CD14-positive monocyte (primary cell): ENCODE measurements around the gene PTAR1. TPM values are rescaled to one million over a fixed set of nuclear protein-coding genes. Genes with fewer than 3 reads are reported as not detected.

Experiments used
- DNase-seq, 3 donors: peaks; one replicate each; pipeline ENCODE4 v3.0.0-alpha.2; 2011 to 2022
- H2AFZ ChIP-seq: 2 replicates; pipeline ENCODE4 v1.6.0; 2012; ENCODE audit warnings: mild to moderate bottlenecking, low read depth, low read length, inconsistent platforms; ENCODE audit not compliant: insufficient read depth, poor library complexity, severe bottlenecking
- H3K27ac ChIP-seq, 2 donors: 1 replicate in 1 of 2; 2 replicates in 1 of 2; pipeline ENCODE4 v1.5.1; 2012 to 2013; ENCODE audit warnings: low read length in 2 of 2, control low read depth in 1 of 2, inconsistent platforms in 1 of 2, low read depth in 1 of 2, mild to moderate bottlenecking in 1 of 2
- H3K27me3 ChIP-seq, 2 donors: one replicate each; pipeline versions ENCODE4 v1.6.0 to v1.6.1; 2011 to 2013; ENCODE audit warnings: low read length in 2 of 2; ENCODE audit not compliant: control insufficient read depth in 2 of 2, insufficient read depth in 2 of 2
- H3K36me3 ChIP-seq, 2 donors: replicated peaks in 1 of 2; 1 replicate in 1 of 2; 2 replicates in 1 of 2; pipeline versions ENCODE4 v1.5.1 to v1.6.1; 2012 to 2013; ENCODE audit warnings: low read length in 2 of 2, control low read depth in 1 of 2, inconsistent platforms in 1 of 2, mild to moderate bottlenecking in 1 of 2; ENCODE audit not compliant: insufficient read depth in 2 of 2, control insufficient read depth in 1 of 2
- H3K4me1 ChIP-seq, 2 donors: 1 replicate in 1 of 2; 2 replicates in 1 of 2; pipeline versions ENCODE4 v1.5.1 to v1.6.1; 2012 to 2013; ENCODE audit warnings: low read length in 2 of 2, control low read depth in 1 of 2, inconsistent platforms in 1 of 2, mild to moderate bottlenecking in 1 of 2, moderate library complexity in 1 of 2; ENCODE audit not compliant: insufficient read depth in 2 of 2, control insufficient read depth in 1 of 2
- H3K4me2 ChIP-seq: replicated peaks from 2 replicates; pipeline ENCODE3; 2012; ENCODE audit warnings: low read length, moderate library complexity, mild to moderate bottlenecking; ENCODE audit not compliant: poor library complexity, severe bottlenecking; ENCODE audit errors: extremely low read depth
- H3K4me3 ChIP-seq, 3 experiments: fragments of 200-600 bp in 1 of 3; sonication (generic) in 1 of 3; replicated peaks in 1 of 3; 1 replicate in 2 of 3; 2 replicates in 1 of 3; pipeline ENCODE4 v1.5.1; 2011 to 2013; ENCODE audit warnings: low read length in 3 of 3, mild to moderate bottlenecking in 3 of 3, control low read depth in 2 of 3, low read depth in 2 of 3, inconsistent platforms in 1 of 3, moderate library complexity in 1 of 3
- H3K79me2 ChIP-seq: 2 replicates; pipeline ENCODE4 v1.6.0; 2012; ENCODE audit warnings: mild to moderate bottlenecking, control low read depth, inconsistent platforms, low read length, moderate library complexity; ENCODE audit not compliant: insufficient read depth
- H3K9ac ChIP-seq: 2 replicates; pipeline ENCODE4 v1.6.0; 2017; ENCODE audit warnings: low read length, mild to moderate bottlenecking; ENCODE audit not compliant: insufficient read depth, poor library complexity, severe bottlenecking
- H3K9me3 ChIP-seq, 2 donors: replicated peaks in 1 of 2; 1 replicate in 1 of 2; 2 replicates in 1 of 2; pipeline versions ENCODE4 v1.5.1 to v1.6.1; 2012 to 2013; ENCODE audit warnings: low read length in 2 of 2, control low read depth in 1 of 2; ENCODE audit not compliant: control insufficient read depth in 1 of 2, insufficient read depth in 1 of 2
- H4K20me1 ChIP-seq: 2 replicates; pipeline ENCODE4 v1.6.0; 2012; ENCODE audit warnings: mild to moderate bottlenecking, low read length, control low read depth, moderate library complexity; ENCODE audit not compliant: insufficient read depth
- H3K27ac Mint-ChIP-seq, 7 donors: one replicate each; pipeline ENCODE4 v1.8.0; 2020; ENCODE audit warnings: mild to moderate bottlenecking in 7 of 7, mixed read lengths in 7 of 7, moderate library complexity in 6 of 7, inconsistent platforms in 2 of 7
- H3K27me3 Mint-ChIP-seq, 3 donors: one replicate each; pipeline ENCODE4 v1.8.0; 2021 to 2022; ENCODE audit warnings: low read depth in 3 of 3, mild to moderate bottlenecking in 3 of 3, mixed read lengths in 3 of 3, moderate library complexity in 3 of 3, inconsistent platforms in 1 of 3
- H3K36me3 Mint-ChIP-seq, 2 donors: one replicate each; pipeline ENCODE4 v1.8.0; 2020; ENCODE audit warnings: mixed read lengths in 2 of 2, inconsistent platforms in 1 of 2, mild to moderate bottlenecking in 1 of 2
- H3K4me1 Mint-ChIP-seq: one replicate; pipeline ENCODE4 v1.8.0; 2020; ENCODE audit warnings: mild to moderate bottlenecking, mixed read lengths
- H3K4me3 Mint-ChIP-seq, 2 donors: one replicate each; pipeline ENCODE4 v1.8.0; 2020; ENCODE audit warnings: mild to moderate bottlenecking in 2 of 2, mixed read lengths in 2 of 2, moderate library complexity in 1 of 2
- H3K9me3 Mint-ChIP-seq, 7 donors: one replicate each; pipeline ENCODE4 v1.8.0; 2020 to 2022; ENCODE audit warnings: mixed read lengths in 7 of 7, mild to moderate bottlenecking in 6 of 7, moderate library complexity in 6 of 7, inconsistent platforms in 2 of 7
- WGBS: methylation state at CpG from one replicate; pipeline ENCODE4 v1.1.5; 2013; ENCODE audit warnings: missing lambda C conversion rate; ENCODE audit not compliant: insufficient coverage; 5-methylcytosine and 5-hydroxymethylcytosine counted together
- intact Hi-C, 2 donors: fragments of 100-400 bp; cut with micrococcal nuclease; formaldehyde crosslinking; loops; one replicate each; pipeline versions ENCODE4 v1.15.0 to v1.15.1; 2023
- polyA plus RNA-seq, 3 donors: library from polyadenylated mRNA; depleted of rRNA in 1 of 3; unstranded in 2 of 3; stranded (reverse) in 1 of 3; fragments of 300-500 nt in 2 of 3; fragments of >200 nt in 1 of 3; fragmentation: Illumina TruSeq in 2 of 3; gene quantifications; 1 replicate in 2 of 3; 2 replicates in 1 of 3; pipeline ENCODE4 v1.2.3, GENCODE V29; 2012 to 2021
- TF ChIP-seq, protein P1 (sequence below): fragments of 200-600 bp; IDR thresholded peaks from one replicate; pipeline ENCODE4 v1.8.0; 2022; ENCODE audit warnings: antibody characterized with exemption, mild to moderate bottlenecking

PTAR1 gene
- polyA plus RNA-seq, 3 donors, result 12.3 to 24.6 (median 13.4) TPM

DNA sequence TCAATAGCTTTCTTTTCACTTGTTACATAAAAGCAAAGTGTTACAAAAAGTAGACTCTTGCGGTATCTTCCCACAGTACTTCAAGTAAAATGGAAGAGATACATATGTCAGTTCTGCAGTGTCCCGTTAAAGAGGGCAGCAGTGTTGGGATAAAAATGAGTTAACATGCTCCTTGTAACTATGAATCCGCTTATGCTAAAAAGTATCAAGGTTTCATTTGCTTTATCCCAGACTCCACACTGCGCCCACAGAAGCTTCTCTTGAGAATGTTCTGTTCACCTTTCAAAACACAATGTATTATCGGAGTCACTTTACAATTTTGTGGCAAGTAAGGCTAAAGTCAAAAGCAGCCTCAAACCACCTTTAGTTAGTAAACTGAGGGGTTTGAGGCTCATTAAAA is 790 bp downstream of the PTAR1 start:
- H3K4me2 ChIP-seq, result peak overlapping the region; percentile 87
- Mint-ChIP-seq H3K4me3 (peak overlapping the region; percentile 88 to 97), H3K27me3 (peaks cover 0 to 4% (median 0%) of the 10 kb centered on the region in 3 donors), H3K9me3 (no peaks in the 10 kb centered on the region), H3K27ac (peak overlapping the region; percentile 90 to 97 (median 94)), H3K4me1 (peaks cover 19% of the 10 kb centered on the region), H3K36me3 (peaks cover 5 to 7% of the 10 kb centered on the region in 2 donors)
- H3K79me2 ChIP-seq, result peaks cover 53% of the 10 kb centered on the region
- intact Hi-C loops, result no loop called here
- H3K27ac ChIP-seq, result peak overlapping the region; percentile 91 to 93
- H2AFZ ChIP-seq, result peak overlapping the region; percentile 97
- no peaks in the 10 kb centered on the region for H3K9me3 ChIP-seq
- H3K36me3 ChIP-seq, result peaks cover 0 to 2% of the 10 kb centered on the region in 2 donors
- peaks cover 14 to 16% of the 10 kb centered on the region in 2 donors for H3K4me1 ChIP-seq
- H3K27me3 ChIP-seq, result no peaks in the 10 kb centered on the region
- H3K9ac ChIP-seq, result peak overlapping the region; percentile 96
- peak overlapping the region; percentile 90 to 99 (median 92) for H3K4me3 ChIP-seq
- TF ChIP-seq, protein P1, sequence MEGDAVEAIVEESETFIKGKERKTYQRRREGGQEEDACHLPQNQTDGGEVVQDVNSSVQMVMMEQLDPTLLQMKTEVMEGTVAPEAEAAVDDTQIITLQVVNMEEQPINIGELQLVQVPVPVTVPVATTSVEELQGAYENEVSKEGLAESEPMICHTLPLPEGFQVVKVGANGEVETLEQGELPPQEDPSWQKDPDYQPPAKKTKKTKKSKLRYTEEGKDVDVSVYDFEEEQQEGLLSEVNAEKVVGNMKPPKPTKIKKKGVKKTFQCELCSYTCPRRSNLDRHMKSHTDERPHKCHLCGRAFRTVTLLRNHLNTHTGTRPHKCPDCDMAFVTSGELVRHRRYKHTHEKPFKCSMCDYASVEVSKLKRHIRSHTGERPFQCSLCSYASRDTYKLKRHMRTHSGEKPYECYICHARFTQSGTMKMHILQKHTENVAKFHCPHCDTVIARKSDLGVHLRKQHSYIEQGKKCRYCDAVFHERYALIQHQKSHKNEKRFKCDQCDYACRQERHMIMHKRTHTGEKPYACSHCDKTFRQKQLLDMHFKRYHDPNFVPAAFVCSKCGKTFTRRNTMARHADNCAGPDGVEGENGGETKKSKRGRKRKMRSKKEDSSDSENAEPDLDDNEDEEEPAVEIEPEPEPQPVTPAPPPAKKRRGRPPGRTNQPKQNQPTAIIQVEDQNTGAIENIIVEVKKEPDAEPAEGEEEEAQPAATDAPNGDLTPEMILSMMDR, result no peak
- DNase-seq, result peak in 1 of 3 donors; percentile 0
- no CpG with 5 or more reads among the region's 5 CpGs for WGBS
- H4K20me1 ChIP-seq, result peaks cover 23% of the 10 kb centered on the region

DNA sequence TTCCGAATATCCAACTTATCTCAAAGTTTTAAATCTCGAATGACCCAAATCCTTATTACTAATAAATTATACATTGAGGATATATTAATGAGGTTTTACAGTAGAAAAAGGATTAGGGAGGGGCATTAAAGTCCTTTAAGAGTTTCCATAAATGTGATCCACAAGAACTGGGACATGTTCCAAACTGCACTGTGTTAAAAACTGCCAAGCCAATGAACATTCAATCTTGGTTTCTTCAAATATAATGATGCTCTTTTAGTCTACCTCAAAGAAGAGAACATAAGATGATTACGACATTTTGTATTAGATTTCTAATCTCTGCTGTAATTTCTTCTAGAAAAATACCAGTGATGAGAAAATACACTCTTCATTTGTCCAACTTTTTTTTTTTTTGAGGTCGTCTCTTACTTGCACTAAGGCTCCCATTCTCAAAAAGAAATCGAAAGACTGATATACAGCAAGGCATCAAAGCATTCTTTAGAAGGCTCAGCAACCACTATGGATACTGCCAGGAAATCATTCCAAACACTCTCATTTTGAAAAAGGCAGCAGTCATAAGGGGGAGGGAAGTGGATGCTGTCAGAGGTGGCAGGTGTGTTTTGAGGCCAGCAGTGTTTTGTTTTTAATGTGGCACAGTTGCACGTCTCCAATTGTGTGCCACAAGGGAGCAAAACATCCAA is 1.7 kb downstream of the PTAR1 start:
- no peak for DNase-seq
- H3K27ac Mint-ChIP-seq, result peak overlapping the region in 2 of 7 donors; percentile 19 to 26
- H3K4me3 Mint-ChIP-seq, result no peak overlapping the region
- Histone ChIP-seq H3K9me3 (no peaks in the 10 kb centered on the region), H3K9ac (no peak overlapping the region), H3K4me2 (peak overlapping the region; percentile 87), H3K4me3 (peak overlapping the region in 1 of 3 experiments; percentile 18), H3K4me1 (peaks cover 14 to 16% of the 10 kb centered on the region in 2 donors), H3K79me2 (peaks cover 62% of the 10 kb centered on the region), H3K36me3 (peaks cover 0 to 8% of the 10 kb centered on the region in 2 donors), H2AFZ (no peak overlapping the region), H3K27me3 (no peaks in the 10 kb centered on the region), H4K20me1 (peaks cover 32% of the 10 kb centered on the region), H3K27ac (no peak overlapping the region)
- H3K36me3 Mint-ChIP-seq, result peaks cover 5 to 11% of the 10 kb centered on the region in 2 donors
- H3K4me1 Mint-ChIP-seq, result peaks cover 19% of the 10 kb centered on the region
- TF ChIP-seq, protein P1, result no peak
- intact Hi-C loops, result no loop called here
- peaks cover 0 to 4% (median 0%) of the 10 kb centered on the region in 3 donors for H3K27me3 Mint-ChIP-seq
- H3K9me3 Mint-ChIP-seq, result no peaks in the 10 kb centered on the region
- WGBS, result no CpG with 5 or more reads among the region's 6 CpGs
